Lung microvascular endothelial cell (primary cell): ENCODE measurements around the gene CHRNA4. TPM values are rescaled to one million over a fixed set of nuclear protein-coding genes. Genes with fewer than 3 reads are reported as not detected.
"Not testable (repeated sequence)": the region's sequence is repeated elsewhere in the genome, so short reads cannot be mapped to it uniquely, and the experiment has no call there.

Experiments
- DNase-seq, 2 donors: peaks; one replicate each; pipeline versions ENCODE4 v3.0.0 to v3.0.0-alpha.2; 2010; ENCODE audit warnings: low read depth in 2 of 2
- total RNA-seq: library from RNA; depleted of rRNA; stranded (reverse); fragments of >200 nt; gene quantifications from 2 replicates; pipeline ENCODE4 v1.2.1, GENCODE V29; 2014

The CHRNA4 gene
- total RNA-seq, 1 donor from 2014 or later: 0.20 TPM

DNA sequence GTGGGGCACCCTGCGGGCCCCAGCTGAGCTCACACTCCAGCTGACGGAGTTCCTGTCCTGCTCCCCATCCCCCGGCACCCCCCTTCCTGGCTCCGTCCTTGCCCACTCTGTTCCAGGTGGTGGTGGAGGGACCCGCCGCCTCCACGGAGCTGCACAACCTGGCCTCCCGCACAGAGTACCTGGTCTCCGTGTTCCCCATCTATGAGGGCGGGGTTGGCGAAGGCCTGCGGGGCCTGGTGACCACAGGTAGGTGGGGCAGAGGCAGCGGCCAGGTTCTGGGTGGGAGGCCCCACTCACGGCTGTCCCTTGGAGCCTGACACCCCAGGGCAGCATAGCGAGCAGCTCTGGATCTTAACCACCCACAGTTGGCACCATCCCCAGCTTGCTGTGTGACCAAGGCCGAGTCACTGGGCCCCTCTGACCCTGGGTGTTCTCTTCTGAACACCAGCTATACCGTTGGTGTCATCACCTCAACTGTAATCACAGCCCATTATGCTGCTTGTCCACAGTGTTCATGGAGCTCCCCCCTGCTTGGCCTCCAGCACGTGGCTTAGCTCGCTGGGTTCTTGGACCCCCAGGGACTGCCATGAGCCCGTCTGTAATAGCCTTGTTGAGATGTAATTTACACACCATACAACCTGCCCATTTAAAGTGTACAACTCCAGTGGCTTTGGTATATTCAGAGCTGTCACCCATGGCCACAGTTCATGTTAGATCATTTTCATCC, 50.7 kb downstream of the CHRNA4 start:
- no peak for DNase-seq

DNA sequence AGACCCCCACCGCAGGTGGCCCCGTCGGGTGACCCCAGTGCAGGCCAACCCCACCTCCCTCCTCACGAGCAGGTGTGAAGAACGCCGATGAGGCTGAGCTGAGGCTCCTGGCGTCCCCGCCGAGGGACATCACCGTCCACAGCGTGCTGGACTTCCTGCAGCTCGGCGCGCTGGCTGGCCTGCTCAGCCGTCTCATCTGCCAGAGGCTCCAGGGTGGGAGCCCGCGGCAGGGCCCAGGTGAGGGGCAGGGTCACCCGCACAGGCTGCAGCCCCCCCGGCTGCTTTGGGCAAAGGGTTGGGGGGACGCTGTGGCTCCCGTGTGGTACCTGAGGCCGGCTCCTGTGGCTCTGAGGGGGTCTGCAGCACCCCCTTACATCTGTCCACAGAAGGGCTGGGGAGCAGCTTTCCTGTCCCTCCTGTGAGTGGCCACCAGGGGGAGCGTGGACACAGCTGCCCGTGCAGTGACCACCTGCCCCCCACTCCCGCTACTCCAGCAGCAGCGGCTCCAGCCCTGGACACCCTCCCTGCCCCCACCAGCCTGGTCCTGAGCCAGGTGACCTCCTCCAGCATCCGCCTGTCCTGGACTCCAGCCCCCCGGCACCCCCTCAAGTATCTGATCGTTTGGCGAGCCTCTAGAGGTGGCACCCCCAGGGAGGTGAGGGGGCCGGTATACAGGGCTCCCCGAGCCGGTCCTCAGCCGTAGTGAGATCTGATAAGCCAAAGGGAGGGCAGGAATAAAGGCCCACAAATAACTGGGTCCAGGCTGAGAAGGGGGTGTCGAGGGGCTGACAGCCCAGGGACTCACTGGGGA, 51.7 kb downstream of the CHRNA4 start:
- DNase-seq: peak; percentile 41 to 70

DNA sequence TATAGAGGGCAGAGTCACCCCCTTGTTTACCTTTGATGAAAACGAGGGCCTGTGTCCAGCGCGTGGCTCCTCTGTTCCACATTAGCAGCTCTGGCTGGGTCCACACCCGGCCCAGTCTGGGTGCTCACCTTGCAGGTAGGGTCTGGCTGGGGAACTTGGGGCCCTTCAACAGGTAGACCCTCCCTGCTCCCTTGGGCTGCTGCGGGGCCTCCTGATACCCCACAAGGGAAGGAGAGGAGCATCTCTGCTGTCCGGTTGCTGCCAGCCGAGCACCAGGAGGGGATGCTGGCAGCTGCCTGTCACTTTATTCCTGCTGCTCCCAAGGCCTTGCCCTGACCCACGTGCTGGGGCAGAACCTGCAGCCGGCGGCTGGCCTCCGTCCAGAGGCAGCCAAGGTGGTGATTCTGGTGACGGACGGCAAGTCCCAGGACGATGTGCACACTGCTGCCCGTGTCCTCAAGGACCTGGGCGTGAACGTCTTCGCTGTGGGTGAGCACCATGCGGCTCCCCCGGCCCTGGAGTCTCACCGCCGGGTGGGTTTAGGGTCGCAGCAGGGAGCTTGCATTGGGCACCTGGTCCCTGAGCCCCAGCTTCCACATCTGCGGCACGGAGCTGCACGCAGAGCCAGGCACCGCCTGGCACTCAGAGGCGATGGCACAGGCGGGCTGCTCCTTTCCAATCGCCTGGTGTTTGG, 52.8 kb downstream of the CHRNA4 start:
- no peak for DNase-seq

DNA sequence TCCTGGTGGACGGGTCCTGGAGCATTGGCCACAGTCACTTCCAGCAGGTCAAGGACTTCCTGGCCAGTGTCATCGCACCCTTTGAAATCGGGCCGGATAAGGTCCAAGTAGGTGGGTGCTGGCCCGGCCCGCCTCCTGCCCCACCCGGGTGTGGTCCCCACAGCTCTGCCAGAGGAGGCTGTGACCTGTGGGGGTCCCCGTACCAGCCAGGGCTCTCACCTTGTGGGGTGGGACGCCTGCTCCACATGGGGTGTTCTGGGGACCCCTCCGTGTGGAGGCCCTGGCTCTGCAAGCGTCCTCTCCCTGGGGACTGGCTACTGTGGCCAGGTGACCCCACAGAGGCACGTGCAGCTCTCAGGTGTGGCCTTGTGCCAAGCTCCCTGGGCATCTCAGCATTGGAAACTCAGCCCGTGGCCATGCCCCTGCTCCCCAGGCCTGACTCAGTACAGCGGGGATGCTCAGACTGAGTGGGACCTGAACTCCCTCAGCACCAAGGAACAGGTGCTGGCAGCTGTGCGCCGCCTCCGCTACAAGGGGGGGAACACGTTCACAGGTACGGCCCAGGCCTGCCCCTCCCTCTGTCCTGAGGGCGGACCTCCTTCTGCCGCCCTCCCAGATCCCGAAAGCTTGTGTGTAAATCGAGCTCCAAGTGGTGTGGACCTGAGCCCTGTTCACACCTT, 53.5 kb downstream of the CHRNA4 start:
- no peak for DNase-seq

DNA sequence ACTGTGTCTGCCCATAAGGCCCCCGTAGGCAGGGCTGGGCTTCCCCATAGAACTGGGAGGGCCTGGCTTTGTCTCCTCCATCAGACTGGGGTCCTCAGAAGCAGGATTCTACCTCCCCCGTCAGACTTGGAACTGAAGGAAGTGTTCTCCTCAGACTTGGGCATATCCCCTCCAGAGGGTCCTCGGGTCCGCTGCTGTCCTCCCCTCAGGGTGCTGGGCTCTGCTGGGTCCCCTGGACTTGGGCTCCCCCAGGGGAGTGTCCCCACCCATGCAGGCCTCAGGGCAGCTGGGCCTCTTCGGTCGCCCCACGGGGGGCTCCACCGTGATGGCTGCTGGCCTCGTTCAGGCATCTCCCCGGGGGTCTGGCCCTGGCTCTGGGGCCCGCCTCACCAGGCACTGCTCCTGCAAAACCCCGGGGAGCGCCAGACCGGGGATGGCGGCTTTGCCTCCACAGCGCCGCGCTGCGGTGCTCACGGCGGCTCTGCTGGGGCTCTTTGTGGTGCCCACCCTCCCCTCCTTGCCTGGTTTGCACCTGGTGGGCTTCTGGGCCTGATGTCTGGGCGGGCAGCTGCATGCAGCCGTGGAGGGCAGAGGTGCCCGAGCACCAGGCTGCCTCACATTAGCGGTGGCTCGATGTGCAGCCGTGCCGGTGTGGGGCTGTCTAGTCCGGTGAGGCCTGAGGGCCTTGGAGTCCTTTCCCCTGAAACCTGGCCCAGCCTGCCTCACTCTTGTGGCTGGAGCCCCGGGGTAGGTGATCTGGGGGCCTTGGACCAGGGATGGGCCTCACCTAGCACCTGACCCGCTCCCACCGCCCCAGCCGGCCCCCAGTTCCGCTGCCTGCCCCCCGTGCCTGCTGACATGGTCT, 54.2 kb downstream of the CHRNA4 start:
- DNase-seq: no peak

DNA sequence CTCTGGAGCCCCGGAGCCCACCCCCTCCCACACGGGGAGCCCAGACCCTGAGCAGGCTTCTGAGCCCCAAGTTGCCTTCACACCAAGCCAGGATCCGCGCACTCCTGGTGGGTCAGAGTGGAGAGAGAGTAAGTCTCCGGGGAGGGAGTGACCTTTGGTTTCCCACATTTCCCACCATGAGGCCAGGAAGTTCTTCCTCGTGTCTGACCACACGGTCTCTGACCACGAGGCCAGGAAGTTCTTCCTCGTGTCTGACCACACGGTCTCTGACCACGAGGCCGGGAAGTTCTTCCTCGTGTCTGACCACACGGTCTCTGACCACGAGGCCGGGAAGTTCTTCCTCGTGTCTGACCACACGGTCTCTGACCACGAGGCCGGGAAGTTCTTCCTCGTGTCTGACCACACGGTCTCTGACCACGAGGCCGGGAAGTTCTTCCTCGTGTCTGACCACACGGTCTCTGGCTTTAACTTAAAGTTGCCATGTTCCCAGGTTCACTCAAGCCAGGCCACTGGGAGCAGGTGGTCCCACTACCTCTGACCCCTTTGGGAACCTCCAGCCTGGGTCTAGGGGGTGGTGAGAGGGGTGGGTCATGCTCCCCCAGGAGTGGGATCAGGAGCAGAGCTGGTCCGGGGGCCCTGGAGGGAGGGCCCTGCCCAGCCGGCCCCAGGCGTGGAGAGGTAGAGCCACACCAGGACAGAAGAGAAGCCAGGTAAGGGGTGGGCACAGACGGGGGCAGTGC, 55.0 kb downstream of the CHRNA4 start:
- not testable (repeated sequence) for DNase-seq

DNA sequence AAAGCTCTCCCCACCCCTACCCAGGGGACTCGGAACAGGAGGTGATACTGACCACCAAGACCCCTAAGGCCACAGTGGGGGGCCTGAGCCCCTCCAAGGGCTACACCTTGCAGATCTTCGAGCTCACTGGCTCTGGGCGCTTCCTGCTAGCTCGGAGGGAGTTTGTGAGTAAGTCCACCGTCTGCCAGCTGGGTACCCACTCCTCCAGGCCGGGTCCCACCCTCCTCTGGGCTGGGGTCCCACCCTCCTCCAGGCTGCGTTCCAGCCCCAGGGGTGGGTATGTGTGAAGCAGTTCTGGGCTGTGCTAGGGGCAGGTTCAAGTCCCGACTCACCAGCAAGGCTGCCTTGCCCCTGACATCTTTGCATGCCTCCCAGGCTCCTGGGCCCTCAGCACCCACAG, 55.8 kb downstream of the CHRNA4 start:
- DNase-seq: no peak

DNA sequence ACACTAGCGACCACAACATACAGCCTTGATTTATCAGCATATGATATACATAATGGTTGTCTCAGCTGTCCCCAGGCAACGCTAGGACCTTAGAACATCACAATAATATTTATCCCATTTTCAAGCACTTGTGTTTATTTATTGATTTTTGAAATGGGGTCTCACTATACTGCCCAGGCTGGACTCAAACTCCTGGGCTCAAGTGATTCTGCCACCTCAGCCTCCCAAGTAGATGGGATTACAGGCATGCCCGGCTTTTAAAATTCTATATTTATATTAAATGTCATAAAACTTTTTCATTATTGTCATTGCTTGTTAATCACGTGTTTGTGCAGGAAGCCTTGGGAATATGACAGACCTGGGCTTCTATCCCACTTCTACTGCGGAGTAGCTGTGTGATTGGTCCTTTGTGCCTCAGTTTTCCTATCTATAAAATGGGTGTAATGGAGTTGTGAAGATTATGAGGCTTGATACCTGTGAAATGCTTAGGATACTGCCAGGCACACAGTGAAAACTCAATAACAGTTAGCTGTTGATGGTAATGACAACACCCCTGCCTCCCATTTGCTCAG, 58.0 kb downstream of the CHRNA4 start:
- DNase-seq: no peak

DNA sequence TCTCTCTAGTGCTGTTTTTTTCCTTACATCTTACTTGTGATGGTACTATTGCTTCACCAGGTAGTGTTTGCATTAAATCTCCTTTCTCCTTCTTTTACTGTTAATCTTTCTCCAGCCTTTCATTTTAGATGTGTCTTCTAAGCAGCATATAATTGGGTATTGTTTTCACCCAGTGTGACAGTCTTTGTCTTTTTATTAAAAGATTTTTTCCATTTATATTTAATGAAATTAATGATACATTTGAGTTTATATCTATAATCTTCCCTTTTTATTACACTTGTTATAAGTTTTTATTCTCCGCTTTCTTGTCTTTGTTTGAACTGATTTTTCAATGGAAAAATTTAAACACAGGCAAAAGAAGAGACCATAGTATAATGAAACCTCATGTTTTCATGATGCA, 59.5 kb downstream of the CHRNA4 start:
- no peak for DNase-seq

DNA sequence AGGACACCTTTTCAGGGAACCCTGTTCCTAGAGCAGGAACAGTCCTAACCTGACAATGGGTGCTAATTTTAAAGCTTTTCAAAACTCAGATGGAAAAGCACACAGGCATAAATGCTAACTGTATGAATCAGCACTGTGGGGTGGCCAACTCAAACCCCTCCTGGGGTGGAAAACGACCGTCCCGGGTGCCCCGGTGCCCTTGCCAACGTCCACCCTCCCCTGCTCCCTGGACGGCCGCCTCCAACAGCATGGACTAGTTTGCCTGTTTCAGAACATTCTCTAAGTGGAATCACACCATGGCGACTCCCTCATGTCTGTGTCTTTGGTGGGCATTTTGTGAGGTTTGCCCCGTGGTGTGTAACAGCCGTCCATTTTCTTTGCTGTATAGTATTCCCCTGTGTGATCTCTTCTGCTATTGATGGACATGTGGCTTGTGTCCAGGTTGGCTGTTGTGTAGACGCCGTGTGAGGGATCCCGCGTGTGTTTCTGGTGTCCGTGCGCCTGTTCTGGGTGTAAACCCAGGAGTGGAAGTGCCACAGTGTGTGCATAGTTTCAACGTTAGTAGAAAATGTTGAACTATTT, 62.3 kb downstream of the CHRNA4 start:
- DNase-seq: no peak

DNA sequence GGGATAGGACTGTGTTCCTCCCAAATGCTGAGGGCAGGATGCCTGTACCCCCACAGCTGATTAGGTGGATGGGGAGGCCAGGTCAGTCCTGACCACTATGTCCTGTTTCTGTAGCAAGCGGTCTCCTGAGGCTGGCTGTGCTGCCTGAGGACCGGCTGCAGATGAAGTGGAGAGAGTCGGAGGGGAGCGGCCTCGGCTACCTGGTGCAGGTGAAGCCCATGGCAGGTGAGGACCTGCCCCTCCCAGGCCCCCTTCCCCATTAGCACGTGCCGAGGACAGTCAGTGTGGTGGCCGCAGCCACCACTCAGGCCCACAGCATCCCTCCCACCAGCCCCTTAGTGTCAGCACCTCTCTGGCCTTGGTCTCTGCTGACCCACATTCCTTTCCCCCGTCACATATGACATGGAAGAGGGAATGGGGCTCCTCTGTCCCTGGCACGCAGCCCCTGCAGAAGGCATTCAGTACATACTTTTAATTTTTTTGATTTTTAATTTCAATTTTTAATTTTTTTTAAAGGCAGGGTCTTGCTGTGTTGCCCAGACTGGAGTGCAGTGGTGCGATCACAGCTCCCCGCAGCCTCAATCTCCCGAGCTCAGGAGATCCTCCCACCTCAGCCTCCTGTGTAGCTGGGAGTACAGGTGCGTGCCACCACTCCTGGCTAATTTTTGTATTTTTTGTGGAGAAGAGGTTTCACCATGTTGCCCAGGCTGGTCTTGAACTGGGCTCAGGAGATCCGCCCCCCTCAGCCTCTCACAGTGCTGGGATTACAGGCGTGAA, 63.2 kb downstream of the CHRNA4 start:
- DNase-seq: no peak

DNA sequence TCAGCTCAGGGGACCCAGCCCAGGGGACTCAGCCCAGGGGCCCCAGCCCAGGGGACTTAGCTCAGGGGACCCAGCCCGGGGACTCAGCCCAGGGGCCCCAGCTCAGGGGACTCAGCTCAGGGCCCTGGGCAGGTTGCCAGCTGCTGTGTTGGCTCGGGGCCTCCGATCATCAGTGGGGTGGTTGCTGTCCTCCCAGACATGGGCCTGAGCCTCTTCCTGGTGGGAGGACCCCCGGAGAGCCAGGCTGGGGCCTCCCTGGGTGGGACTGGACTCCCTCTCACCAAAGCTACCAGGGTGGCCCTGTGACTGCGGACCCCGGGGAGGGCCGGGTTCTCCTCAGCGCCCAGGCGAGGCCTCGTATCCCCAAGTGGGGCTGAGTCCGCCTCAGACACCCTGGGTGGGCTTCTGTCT, 63.8 kb downstream of the CHRNA4 start:
- DNase-seq: no peak

DNA sequence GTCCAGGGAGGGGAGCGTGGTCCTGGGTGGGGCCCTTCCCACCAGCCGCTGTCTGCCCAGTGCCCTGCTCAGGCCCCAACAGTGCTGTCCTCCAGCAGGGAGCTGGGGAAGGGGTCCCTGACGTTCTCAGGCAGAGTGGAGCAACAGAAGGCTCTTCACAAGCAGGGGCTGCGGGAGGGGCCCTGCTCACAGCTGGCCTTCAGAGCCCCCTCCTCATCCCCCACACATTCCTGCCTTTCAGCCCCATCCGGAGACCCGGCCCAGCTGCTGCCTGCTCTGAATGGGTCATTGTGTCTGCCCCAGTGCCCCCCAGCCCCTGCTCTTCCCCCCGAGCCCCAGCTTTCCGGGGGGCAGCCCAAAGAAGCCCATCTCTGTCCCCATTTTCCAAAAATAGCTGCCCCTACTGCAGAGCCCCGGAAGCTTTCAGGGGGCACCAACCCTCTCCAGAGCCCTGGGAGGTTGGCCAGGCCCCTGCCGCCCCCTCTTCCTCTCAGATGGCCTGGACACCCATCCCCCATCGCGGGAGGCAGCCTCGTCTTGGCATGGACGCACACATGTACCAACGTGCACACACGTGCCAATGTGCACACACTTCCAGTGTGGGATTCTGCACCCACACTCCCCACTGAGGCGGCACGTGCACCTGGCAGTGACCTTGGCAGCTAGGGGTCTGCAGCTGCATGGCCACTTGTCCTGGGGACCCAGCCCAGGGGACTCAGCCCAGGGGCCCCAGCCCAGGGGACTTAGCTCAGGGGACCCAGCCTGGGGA, 64.4 kb downstream of the CHRNA4 start:
- no peak for DNase-seq

DNA sequence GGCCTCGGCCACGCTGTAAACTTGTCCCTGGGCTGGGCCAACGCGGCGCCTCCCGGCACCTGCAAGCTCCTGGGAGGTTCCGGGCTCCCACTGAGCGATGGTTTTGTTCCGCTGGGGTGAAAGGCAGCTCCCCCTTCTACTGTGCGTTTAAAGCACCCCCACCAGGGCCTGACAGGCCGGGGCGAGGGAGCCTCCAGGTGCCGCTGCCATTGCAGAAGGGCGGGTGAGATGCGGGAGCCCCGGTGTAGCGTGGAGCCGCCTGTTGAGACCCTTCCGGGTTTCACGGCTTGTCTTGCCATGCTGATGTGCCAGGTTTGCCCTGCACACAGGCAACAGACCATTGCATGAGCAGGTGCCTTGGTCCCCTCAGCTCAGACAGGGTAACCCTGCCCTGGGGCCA, 65.3 kb downstream of the CHRNA4 start:
- DNase-seq: no peak

DNA sequence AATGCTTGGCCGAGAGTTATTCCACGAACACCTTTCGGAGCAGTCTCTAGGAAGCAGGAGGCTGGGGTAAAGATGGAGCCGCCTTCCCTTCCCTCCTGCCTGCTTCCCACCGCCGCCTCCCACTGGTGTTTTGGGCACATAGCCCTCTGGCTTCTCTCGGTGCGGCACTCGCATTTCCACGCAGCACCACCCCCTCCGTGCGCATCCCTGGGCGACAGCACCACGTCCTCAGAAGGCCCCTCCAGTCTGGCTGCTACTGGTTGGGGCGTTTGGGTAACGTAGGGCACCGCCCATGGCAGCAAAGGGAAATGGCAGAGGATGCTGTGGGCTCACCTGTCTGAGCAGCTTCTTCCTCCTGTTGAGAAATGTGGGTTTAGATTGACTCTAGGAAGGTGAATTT, 65.7 kb downstream of the CHRNA4 start:
- no peak for DNase-seq

DNA sequence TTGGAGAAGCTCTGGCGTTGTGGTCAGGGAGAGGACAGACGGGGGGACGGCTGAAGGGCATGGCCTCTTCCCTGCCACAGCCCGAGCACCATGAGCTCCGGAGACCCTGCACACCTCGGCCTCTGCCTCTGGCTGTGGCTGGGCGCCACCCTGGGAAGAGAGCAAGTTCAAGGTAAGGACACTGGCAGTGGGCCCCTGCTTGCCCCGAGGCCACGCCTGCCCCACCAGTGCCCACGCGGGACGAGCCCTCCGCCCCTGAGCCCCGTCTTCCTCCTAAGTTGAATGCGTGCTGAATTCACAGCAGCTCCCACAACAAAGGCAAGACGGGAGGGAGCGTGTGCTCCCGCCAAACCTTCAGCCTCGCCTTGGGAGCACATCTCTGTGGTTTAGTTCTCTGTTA, 66.1 kb downstream of the CHRNA4 start:
- no peak for DNase-seq

DNA sequence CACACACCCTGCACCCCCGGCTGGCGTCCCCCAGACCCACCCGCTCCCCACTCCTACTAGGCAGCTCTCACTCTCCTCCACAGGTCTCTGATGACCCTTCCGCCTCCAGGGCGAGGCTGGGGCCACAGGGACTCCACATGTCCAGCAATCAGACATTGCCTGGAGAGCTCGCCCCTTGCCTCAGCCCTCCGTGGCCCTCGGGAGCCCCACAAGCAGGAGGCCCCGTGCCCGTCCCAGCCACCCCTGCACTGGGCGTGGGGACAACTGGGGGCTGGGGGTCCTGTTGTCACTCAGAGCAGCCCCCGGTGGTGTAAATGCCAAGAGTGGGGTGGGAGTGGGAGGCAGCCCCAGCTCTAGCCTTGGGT, 66.6 kb downstream of the CHRNA4 start:
- DNase-seq: no peak
